HG03469 (cell line): Measurements from ENCODE around the gene PLEKHG4.

Experiments used
- ATAC-seq: cut with Tn5 transposase; IDR thresholded peaks from one replicate; pipeline ENCODE4 v1.9.1; 2021; ENCODE audit warnings: mild to moderate bottlenecking, moderate library complexity, moderate number of reproducible peaks; ENCODE audit not compliant: unreplicated experiment

The PLEKHG4 gene

DNA sequence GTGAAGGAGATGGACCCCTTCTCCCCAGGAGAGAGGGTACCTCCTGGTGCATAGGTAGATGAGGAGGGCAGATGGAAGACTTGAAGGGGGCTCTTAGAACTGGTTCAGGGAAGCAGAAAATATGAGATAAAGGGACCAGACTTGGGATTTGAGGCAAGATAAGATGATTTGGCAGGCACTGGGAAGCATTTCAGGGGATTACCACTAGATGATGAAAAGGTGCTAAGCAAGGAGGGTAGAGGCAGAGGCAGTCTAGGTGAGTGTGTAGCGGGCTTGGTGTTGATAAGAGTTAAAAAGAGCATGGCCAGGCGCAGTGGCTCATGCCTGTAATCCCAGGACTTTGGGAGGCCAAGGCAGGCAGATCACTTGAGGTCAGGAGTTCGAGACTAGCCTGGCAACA lies 16.1 kb upstream of the PLEKHG4 start:
- ATAC-seq, result no peak

DNA sequence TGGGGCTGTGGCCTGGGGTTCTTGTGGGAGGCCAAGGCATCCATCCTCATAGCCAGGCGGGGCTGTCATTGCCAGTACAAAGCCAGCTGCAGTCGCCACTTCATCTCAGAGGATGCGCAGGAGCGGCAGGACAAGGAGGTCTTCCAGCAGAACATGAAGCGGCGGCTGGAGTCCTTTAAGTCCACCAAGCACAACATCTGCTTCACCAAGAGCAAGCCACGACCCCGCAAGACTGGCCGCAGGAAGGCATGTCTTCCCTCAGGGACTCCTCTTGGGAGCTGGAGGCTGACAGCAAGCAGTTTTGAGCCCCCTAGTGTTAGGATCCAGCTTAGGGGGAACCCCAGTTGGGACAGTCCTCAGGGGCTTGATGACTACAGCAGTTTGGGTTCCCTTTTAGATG lies 15.1 kb upstream of the PLEKHG4 start:
- no peak for ATAC-seq

DNA sequence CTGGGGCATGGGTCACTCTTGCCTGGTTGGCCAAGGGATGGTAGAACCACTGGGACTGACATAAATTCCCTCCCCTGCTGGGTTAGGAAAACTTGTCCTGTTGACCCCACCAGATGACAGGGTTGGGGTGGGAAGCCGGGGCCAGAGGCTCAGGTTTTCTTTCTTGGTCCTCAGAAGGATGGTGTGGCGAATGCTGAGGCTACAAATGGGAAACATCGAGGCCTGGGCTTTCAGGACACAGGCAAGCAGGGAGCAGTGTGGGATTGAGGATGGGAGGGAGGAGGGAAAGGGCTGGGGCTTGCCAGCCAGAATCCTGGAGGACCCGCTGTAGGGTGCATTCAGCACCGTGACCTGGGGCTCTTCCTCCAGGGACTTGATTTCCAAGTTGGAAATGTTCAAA lies 14.5 kb upstream of the PLEKHG4 start:
- no peak for ATAC-seq

DNA sequence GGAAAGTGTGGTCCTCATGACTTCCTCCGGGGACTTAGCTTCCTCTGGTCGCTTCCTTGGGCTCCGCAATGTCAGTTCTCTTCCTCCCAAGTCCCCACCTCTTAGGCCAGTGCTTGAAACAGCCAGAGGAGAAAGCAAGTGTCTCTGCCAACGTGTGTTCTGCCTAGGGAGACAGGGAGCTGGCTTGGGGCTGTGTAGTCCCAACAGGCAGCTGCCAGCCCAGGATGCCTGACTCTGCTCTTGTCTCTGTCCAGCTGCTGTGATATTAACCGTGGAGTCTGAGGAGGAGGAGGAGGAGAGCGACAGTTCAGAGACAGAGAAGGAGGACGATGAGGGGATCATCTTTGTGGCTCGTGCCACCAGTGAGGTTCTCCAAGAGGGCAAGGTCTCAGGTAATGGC lies 13.5 kb upstream of the PLEKHG4 start:
- no peak for ATAC-seq

DNA sequence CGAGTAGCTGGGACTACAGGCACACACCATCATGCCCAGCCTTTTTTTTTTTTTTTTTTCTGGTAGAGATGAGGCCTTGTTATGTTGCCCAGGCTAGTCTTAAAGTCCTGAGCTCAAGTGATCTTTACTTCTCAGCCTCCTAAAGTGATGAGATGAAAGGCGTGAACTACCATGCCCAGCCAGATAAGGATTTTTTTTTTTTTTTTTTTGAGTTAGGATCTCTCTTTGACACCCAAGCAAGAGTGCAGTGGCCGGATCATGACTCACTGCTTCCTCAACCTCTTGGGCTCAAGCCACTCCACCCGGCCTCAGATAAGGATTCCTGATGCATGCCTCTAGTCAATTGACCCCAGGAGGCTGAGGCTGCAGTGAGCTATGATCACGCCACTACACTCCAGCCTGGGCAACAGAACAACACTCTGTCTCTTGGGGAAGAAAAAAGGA lies 11.2 kb upstream of the PLEKHG4 start:
- ATAC-seq, result no peak

DNA sequence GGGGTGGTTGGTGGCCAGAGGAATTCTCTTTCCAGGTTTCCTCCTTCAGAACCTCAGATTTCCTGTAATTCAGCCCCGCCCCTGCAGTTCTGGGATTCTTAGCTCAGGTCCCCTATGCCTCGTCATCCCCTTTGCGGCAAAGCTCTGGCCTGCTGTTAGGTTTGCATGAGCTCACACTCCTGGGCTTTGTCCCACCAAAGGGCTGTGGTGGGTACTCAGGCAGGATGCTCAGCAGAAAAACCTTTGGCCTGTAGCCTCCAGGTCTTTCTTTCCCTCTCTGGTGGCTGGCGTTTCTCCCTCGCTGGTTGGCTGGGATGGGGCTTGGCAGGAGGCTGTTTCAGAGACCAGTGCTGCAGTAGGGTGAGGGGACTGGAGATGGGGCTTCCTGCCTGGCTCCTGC lies 9.6 kb upstream of the PLEKHG4 start:
- no peak for ATAC-seq

DNA sequence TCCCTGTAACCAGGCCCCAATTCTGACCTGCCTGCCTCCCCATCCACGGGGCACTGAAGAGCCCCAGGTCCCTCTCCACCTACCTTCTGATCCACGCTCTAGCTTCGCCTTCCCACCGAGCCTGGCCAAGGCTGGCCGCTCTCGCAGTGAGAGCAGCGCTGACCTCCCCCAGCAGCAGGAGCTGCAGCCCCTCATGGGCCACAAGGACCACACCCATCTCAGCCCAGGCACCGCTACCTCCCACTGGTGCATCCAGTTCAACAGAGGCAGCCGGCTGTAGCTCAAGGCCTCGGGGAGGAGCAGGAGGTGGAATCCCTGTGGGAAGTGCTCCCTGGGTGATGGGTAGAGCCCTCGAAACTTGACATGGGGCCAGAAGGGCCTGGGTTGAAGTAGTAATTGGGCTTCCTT lies 8.4 kb upstream of the PLEKHG4 start:
- no peak for ATAC-seq

DNA sequence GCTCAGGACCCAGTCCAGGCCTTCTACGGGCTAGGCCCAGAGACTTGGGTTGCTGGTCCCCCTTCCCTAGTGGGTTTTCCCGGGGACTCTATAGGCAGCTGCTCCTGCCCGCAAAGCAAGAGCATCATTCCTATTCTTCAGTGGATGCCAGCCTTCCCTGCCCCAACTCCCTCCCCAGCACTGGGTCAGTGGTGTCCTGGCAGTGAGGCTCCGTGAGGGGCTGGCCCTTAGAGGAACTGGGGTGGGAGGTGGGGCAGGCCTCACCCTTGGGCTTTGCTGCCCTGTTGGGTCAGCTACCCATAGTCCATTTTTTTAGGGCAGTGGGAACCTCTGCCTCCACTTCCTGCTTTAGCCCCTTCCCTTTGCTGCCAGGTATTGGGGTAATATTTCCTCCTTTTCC lies 7.9 kb upstream of the PLEKHG4 start:
- no peak for ATAC-seq

DNA sequence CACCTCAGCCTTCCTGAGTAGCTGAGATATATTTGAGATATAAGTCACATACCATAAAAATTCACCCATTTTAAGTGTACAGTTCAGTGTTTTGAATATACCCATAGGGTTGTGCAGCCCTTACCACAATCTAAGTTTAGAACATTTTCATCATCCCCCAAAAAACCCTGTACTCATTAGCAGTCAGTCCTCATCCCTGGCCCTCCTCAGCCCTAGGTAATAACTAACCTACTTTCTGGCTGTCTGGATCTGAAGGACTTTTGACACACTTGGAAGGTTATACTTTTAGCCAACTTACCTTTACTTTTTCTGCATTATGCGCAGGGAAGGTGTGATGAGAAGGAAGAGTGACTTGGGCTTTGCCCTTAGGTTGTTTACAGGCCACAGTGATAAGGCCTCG lies 4.0 kb upstream of the PLEKHG4 start:
- no peak for ATAC-seq

DNA sequence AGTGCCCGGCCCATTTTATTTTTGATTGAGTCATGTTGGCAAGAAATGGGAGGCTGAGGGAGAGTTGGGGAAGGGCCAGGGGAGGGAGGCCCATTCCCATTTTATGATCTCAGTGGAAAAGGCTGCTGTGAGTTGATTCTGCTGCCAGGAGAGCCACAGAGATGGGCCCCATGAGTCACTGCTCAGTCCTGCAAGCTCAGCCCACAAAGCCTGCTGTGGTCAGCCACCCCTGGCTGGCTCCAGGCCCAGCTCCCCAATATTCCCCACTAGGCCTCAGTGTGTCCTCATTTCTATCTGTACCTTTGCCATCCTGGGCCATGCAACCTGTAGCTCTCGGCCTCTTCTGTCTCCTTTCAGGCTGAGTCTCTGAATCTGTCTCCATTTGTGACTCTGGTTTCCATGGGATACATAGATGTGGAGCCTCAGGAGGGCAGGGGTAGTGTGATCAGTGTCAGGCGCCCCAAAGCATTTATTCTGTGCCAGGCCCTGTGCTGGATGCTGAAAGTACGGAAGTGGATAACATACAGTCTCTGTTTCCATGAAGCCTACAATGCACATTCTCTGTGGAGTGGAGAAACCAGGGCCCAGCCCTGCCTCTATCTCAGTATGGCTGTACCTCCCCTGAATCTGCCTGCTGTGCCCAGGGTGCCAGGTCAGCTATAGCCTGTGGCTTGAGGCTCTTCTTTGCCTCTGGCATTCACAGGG lies 1.9 kb upstream of the PLEKHG4 start:
- no peak for ATAC-seq

DNA sequence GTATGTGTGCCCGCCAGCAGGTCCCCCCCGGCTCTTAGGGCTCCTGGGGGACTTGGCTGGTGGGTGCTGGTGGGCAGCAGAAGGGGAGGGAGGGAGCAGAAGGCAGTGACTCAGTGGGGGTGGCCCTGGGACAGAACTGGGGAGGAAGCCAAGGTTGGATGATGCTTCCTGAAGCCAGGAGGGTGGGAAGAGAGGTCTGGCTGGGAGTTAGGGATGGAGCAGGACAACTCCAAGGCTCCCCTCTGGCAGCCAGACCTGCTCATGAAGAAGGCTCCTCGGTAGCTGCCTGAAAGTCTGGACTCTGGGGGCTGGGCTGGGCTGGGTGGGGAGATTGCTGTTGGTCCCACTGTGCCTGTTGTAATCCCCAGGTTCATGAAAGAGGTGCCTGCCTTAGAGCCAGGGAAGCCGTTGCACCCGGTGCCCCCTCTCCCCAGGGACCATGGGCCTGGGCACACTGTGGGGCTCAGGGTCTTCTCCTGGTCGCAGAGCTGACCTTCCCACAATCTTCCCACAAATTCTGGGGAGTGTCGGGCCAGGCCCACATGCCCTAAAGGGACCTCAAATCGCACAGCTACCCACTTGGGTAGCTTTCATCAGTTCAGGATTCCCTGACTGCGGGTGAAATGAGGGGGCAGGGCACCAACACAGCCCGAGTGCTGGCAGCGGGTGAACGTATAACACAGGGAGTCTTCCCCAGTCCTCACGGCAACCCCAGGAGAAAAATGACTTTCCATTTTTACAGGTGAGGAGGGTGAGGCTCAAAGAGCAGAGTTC lies 1.1 kb upstream of the PLEKHG4 start:
- ATAC-seq, result no peak

DNA sequence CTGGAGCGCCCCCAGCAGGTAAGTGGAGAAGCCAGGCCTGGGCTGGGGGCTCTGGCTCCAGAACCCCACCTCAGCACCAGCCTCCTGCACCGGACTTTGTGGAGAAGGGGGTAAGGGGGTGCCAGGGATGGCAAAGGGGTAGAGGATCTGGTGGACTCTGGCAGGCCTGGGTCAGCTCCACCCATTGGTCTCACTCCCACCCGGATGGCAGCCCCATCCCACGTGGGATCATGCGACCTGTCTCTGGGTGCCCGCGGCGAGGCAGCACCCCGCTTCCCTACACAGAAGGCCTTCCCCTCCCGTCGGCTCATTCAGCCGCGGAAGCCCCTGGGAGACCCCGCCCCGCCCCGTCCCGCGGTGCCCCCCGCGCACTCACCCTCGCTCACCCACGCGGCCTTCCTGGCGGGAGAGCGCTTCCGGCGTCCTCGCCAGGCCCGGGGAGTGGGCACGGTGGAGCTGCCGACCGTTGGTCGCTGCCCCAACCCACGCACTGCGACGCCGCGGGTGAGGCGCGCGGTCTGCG lies 498 bp upstream of the PLEKHG4 start:
- ATAC-seq, result no peak

DNA sequence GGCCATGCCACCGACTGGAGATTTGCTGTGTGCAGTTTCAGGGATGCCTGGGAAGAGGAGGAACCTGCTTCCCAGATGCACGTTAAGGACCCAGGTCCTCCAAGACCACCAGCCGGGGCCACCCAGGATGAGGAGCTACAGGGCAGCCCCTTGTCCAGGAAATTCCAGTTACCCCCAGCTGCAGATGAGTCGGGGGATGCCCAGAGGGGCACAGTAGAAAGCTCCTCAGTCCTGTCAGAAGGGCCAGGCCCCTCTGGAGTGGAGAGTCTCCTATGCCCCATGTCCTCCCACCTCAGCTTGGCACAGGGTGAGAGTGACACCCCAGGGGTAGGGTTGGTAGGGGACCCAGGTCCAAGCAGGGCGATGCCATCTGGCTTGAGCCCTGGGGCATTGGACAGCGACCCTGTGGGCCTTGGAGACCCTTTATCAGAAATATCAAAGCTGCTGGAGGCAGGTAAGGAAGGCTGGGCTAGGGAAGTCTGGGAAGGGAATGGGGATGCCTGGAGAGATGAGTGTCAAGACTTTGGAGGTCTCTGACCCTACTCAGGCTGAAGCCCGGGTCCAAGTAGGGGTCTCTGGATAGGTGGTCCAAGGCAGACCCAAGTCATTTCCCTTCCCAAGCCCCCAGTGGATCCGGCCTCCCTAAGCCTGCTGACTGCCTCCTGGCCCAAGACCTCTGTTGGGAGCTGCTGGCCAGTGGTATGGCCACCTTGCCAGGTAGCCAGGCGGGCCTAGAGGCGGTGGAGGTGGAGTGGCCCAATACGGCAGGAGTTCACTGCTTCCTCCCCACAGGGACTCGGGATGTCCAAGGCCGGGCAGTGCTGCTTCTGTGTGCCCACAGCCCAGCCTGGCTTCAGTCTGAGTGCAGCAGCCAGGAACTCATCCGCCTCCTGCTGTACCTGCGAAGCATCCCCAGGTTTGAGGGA lies 1.0 kb downstream of the PLEKHG4 start:
- ATAC-seq, result no peak

DNA sequence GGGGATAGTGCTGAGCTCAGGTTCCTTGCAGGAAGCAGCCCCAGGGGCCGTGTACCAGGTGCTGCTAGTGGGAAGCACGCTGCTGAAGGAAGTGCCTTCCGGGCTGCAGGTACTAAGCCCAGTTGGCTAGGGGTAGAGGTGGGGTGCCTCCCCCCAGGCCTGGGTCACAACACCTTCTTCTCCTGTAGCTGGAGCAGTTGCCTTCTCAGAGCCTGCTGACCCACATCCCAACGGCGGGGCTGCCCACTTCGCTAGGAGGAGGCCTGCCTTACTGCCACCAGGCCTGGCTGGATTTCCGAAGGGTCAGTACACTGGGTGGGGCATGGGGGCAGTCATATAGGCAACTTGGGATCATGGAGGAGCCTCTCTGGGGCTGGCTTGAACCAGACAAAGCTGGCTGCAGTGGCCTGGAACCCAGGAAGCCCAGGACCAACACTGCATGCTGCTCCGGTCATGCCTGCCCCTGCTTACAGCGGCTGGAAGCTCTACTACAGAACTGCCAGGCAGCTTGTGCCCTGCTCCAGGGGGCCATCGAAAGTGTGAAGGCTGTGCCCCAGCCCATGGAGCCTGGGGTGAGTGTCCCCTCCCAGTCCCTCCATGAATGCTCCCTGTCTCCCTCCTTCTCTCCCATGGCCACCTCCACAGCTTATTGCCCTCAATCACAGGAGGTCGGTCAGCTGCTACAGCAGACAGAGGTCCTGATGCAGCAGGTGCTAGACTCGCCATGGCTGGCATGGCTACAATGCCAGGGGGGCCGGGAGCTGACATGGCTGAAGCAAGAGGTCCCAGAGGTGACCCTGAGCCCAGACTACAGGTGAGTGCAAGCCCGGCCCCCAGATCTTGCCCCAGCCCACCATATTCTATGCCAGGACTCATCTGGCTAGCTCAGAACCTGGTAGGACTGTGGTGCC lies 2.5 kb downstream of the PLEKHG4 start:
- ATAC-seq, result no peak

DNA sequence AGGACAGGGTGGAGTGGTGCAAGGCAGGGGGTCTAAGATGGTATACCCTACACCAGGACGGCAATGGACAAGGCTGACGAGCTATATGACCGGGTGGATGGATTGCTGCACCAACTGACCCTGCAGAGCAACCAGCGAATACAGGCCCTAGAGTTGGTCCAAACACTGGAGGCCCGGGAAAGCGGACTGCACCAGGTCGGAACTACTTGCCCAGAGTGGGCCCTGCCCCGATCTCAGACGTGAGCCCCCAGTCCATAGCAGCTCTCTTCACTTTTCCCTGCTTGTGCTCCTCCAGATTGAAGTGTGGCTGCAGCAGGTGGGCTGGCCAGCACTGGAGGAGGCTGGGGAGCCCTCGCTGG lies 3.1 kb downstream of the PLEKHG4 start:
- no peak for ATAC-seq

DNA sequence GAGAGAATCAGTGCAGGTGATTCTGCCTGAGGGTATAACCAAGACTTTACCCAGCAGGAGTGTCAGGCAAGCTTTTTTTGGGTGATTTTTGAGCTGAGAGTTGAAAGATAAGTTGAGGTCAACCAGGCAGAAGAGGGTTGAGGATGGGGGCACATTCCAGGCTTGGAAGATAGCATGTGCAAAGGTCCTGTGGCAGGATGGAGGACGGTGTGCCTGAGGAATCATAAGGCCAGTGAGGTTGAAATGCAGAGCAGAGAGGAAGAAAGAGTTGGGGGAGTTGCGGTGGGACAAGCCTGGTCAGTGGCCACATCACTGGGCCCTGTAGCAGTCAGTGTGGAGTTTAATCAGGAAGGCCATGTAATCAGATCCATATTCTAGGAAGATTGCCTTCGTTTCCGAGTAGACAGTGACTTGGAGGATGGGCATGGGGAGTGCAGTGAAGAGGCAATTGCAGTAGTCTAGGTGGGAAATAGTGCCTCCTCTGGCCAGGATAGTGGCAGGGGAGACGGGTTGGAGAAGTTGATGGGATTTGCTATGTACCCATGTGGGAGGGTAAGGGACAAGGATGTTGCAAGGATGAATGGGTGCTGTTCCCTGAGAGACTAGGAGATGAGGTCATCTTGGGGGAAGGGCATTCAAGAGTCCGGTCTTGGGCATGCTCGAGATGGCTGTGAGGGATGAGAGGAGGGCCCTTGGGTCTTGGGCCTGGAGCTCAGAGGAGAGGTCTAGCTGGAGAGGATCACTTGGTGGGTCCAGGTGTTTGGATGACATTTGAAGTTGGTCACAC lies 3.9 kb downstream of the PLEKHG4 start:
- ATAC-seq, result no peak

DNA sequence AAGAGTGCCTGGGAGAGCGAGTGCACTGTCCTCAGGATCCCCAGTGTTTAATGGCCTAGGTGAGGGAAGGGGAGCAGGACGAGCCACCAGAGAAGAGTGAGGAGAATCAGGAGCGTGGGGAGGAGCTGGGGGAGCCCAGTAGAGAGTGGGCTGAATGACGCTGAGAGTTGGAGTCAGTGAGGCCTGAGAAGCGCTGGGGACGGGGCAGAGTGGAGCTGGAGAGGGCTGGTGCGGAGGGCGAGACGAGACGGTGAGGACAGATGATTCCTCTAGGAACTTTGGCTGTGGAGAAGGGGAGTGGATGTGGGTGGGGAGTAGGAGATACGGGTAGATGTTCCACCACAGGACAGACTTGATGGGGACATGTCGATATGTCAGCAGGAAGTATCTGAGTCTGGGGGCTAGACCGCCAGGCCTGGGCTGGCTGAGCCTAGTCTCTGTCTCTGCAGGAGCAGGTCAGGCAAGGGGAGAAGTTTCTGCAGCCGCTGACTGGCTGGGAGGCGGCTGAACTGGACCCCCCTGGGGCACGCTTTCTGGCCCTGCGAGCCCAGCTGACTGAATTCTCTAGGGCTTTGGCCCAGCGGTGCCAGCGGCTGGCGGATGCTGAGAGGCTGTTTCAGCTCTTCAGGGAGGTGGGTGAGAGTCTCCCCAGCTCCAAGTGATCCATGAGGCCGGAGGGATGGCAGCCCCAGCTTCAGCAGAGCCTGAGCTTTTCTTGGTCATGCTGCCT lies 4.7 kb downstream of the PLEKHG4 start:
- no peak for ATAC-seq

DNA sequence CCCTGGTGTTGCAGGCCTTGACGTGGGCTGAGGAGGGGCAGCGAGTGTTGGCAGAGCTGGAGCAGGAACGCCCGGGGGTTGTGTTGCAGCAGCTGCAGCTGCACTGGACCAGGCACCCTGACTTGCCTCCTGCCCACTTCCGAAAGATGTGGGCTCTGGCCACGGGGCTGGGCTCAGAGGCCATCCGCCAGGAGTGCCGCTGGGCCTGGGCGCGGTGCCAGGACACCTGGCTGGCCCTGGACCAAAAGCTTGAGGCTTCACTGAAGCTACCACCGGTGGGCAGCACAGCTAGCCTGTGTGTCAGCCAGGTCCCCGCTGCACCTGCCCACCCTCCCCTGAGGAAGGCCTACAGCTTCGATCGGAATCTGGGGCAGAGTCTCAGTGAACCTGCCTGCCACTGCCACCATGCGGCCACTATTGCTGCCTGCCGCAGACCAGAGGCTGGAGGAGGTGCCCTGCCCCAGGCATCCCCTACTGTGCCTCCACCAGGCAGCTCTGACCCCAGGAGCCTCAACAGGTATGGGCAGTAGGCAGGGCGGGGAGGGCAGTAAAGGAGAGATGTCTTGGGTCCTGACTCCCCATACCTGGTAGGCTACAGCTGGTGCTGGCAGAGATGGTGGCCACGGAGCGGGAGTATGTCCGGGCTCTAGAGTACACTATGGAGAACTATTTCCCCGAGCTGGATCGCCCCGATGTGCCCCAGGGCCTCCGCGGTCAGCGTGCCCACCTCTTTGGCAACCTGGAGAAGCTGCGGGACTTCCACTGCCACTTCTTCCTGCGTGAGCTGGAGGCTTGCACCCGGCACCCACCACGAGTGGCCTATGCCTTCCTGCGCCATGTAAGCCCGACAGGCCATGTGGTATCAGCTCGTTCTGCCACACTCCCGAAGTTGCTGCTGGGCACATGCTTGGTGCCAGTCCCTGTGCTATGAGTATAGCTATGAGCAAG lies 5.6 kb downstream of the PLEKHG4 start:
- ATAC-seq, result no peak
